Erythroblast (primary cell): ENCODE measurements around the gene KCTD16.

Experiments
- GATA1 ChIP-seq: IDR thresholded peaks from 2 replicates; pipeline ENCODE4 v1.6.1; 2011; ENCODE audit warnings: low read depth, mild to moderate bottlenecking, control low read depth, low read length, moderate library complexity
- POLR2A ChIP-seq: IDR thresholded peaks from 2 replicates; pipeline ENCODE4 v1.6.1; 2011; ENCODE audit warnings: mild to moderate bottlenecking, low read length

DNA sequence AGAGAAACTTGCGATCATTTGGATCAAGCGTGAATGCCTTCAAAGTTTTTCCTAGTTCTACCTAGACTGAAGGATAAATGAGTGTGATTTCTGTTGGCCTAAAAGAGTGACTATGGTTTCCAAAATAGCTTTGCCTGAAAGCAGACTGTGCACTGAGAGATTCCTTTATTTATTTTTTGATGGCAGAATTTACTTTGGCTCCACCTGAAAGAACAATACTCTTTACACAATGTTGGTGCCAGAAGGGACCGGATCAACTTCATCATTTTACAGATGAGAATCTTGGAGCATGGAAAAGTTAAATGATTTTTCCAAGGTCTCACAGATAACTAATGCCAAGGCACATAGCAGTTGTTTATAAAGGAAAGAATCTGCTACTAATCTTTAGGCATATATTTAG, 199.6 kb downstream of the KCTD16 start:
- TF ChIP-seq POLR2A (no peak), GATA1 (no peak)
